Calu3 (cell line): ENCODE measurements around the gene GTPBP4. TPM values are rescaled to one million over a fixed set of nuclear protein-coding genes. Genes with fewer than 3 reads are reported as not detected.

ENCODE experiments used
- BruUV-seq: library from RNA; stranded (reverse); fragments of 400-500 nt; replicated peaks from 2 replicates; lab custom pipeline; 2021; lab: Mats Ljungman, UMichigan
- CTCF ChIA-PET: fragments of 300-600 bp; sonication (Branson Sonifier 250); formaldehyde crosslinking; loops from one replicate; lab custom pipeline; 2022; ENCODE audit warnings: antibody characterized with exemption; lab: Charles Lee
- DNase-seq: peaks from one replicate; pipeline ENCODE4 v3.0.0; 2022
- H3K27ac Mint-ChIP-seq: one replicate; pipeline ENCODE4 v1.8.0; 2022; ENCODE audit warnings: mixed read lengths; ENCODE audit not compliant: unreplicated experiment
- H3K27me3 Mint-ChIP-seq: one replicate; pipeline ENCODE4 v1.8.0; 2022; ENCODE audit warnings: mixed read lengths; ENCODE audit not compliant: unreplicated experiment
- H3K36me3 Mint-ChIP-seq: one replicate; pipeline ENCODE4 v1.8.0; 2022; ENCODE audit warnings: mild to moderate bottlenecking, moderate library complexity, mixed read lengths; ENCODE audit not compliant: insufficient read depth, unreplicated experiment
- H3K4me1 Mint-ChIP-seq: one replicate; pipeline ENCODE4 v1.8.0; 2022; ENCODE audit warnings: mild to moderate bottlenecking, low read depth, mixed read lengths; ENCODE audit not compliant: unreplicated experiment
- H3K4me3 Mint-ChIP-seq: one replicate; pipeline ENCODE4 v1.8.0; 2022; ENCODE audit warnings: mild to moderate bottlenecking, low read depth, moderate library complexity, mixed read lengths; ENCODE audit not compliant: unreplicated experiment
- H3K9me3 Mint-ChIP-seq: one replicate; pipeline ENCODE4 v1.8.0; 2022; ENCODE audit warnings: low read depth, mixed read lengths; ENCODE audit not compliant: unreplicated experiment
- intact Hi-C: fragments of 100-400 bp; cut with micrococcal nuclease; formaldehyde crosslinking; loops from one replicate; pipeline ENCODE4 v1.10.0; 2022; ENCODE audit not compliant: unreplicated experiment
- total RNA-seq: library from RNA; stranded (reverse); gene quantifications from 2 replicates; pipeline ENCODE4 v1.2.3, GENCODE V29; 2022
- TF ChIP-seq, protein P1 (sequence below): fragments of 200-600 bp; IDR thresholded peaks from one replicate; pipeline ENCODE4 v1.8.0; 2022; ENCODE audit warnings: antibody characterized with exemption; ENCODE audit not compliant: unreplicated experiment

GTPBP4 gene
- total RNA-seq, 1 experiment from 2014 or later: 123 TPM

DNA sequence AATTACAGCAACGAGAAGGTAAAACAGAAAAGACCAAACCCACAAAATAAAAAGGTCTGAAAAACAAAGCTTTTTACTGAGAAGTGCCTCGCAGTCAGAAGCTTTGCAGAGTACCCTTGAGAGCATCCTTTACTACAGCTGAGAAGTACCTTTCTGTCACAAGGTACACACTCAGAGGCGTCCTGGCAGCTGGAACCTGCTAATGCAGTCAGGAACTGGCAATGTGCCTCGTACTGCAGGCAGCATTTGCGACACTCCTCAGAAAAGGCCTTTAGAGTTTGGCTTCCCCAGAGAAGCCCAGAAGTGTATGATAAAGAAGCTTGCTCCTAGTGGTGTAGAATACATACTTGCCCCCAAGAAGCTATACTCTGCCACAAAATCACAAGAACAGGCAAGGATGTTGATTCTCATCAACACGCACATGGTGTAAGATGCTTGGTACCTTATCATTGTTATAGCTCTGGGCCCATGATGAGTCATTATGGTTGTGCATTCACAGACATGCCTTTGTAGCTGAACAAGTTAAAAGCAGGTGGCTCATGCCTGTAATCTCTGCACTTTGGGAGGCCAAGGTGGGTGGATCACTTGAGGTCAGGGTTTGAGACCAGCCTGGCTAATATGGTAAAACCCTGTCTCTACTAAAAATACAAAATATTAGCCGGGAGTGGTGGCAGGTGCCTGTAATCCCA lies 2.0 kb upstream of the GTPBP4 start:
- H3K9me3 Mint-ChIP-seq: peaks cover under 1% of the 10 kb centered on the region
- H3K36me3 Mint-ChIP-seq: peaks cover 67% of the 10 kb centered on the region
- no peaks in the 10 kb centered on the region for H3K27me3 Mint-ChIP-seq
- BruUV-seq: no TSS peak
- intact Hi-C loops: loop anchor here (1.0 to 10.0 kb wide), 2 partner anchors 15 to 151 kb away; no protein-coding TSS in a partner anchor
- peaks cover 38% of the 10 kb centered on the region for H3K4me1 Mint-ChIP-seq
- TF ChIP-seq, protein P1, sequence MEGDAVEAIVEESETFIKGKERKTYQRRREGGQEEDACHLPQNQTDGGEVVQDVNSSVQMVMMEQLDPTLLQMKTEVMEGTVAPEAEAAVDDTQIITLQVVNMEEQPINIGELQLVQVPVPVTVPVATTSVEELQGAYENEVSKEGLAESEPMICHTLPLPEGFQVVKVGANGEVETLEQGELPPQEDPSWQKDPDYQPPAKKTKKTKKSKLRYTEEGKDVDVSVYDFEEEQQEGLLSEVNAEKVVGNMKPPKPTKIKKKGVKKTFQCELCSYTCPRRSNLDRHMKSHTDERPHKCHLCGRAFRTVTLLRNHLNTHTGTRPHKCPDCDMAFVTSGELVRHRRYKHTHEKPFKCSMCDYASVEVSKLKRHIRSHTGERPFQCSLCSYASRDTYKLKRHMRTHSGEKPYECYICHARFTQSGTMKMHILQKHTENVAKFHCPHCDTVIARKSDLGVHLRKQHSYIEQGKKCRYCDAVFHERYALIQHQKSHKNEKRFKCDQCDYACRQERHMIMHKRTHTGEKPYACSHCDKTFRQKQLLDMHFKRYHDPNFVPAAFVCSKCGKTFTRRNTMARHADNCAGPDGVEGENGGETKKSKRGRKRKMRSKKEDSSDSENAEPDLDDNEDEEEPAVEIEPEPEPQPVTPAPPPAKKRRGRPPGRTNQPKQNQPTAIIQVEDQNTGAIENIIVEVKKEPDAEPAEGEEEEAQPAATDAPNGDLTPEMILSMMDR: no peak
- peak overlapping the region; percentile 90 for H3K4me3 Mint-ChIP-seq
- peak; percentile 55 for DNase-seq
- H3K27ac Mint-ChIP-seq: peak overlapping the region; percentile 98
- CTCF ChIA-PET: interaction anchor here (0.5 to 2.5 kb wide), 6 partner anchors 12 to 296 kb away, joined by 3 to 12 read pairs (median 6); partner anchors contain the start of gene LARP4B

DNA sequence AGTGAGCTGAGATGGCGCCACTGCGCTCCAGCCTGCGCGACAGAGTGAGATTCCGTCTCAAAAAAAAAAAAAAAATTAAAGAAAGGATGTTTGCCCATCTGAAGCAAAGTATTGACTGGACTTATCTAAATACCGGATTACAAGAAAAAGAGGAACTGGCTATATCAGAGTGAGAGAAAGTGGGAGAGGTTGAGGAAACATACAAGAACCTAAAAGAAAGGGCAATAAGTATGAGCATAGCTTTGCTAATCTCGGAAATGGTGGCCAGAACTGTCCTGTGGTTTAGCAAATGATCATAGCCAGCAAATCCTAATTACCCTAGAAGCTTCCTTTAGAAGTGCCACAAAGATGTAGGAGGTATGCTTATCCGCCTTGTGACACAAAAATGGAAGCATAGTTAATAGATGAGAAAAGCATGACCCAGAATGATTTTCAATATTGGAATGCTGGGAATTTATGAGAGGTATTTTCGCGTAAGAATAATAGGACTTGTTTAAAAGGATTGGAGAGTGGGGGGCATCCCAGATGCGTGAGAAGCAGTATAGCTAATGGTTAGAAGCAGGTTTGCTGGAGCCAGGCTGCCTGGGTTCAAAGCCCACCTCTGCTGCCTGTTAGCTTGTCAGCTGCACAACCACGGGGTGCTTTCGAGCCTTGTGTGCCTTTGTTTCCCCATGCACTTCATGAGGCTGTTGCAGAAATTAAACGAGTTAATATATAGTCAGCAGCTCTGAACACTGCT lies 1.2 kb upstream of the GTPBP4 start:
- intact Hi-C loops: loop anchor here (1.0 to 10.0 kb wide), 2 partner anchors 16 to 152 kb away; no protein-coding TSS in a partner anchor
- peaks cover 68% of the 10 kb centered on the region for H3K36me3 Mint-ChIP-seq
- BruUV-seq: no TSS peak
- TF ChIP-seq, protein P1: no peak
- peaks cover 38% of the 10 kb centered on the region for H3K4me1 Mint-ChIP-seq
- peak overlapping the region; percentile 98 for H3K27ac Mint-ChIP-seq
- no peaks in the 10 kb centered on the region for H3K9me3 Mint-ChIP-seq
- peak overlapping the region; percentile 90 for H3K4me3 Mint-ChIP-seq
- H3K27me3 Mint-ChIP-seq: no peaks in the 10 kb centered on the region
- CTCF ChIA-PET: interaction anchor here (0.5 to 2.5 kb wide), 6 partner anchors 13 to 297 kb away, joined by 3 to 12 read pairs (median 6); partner anchors contain the start of gene LARP4B
- no peak for DNase-seq

DNA sequence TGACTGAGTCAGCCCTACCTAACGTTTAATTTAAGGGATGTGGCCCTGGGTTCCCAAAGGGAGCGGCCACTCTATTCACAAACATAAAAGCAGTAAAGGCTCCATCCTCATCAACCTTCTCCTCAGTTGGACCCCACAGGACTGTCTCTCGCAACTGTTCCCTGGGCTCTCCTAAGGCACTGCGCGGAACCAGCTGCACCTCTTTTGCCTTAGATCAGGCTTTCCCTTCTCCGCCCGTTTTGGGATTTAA lies 689 bp upstream of the GTPBP4 start:
- H3K4me3 Mint-ChIP-seq: peak overlapping the region; percentile 90
- no peak for DNase-seq
- BruUV-seq: TSS peak; percentile 35
- peaks cover 38% of the 10 kb centered on the region for H3K4me1 Mint-ChIP-seq
- peak overlapping the region; percentile 98 for H3K27ac Mint-ChIP-seq
- no peaks in the 10 kb centered on the region for H3K27me3 Mint-ChIP-seq
- TF ChIP-seq, protein P1: no peak
- CTCF ChIA-PET: interaction anchor here (2.5 kb wide), 1 partner anchor 58 kb away, joined by 10 read pairs; no protein-coding TSS in a partner anchor
- H3K9me3 Mint-ChIP-seq: no peaks in the 10 kb centered on the region
- peaks cover 73% of the 10 kb centered on the region for H3K36me3 Mint-ChIP-seq
- intact Hi-C loops: loop anchor here (10.0 kb wide), 1 partner anchor 153 kb away; no protein-coding TSS in a partner anchor

DNA sequence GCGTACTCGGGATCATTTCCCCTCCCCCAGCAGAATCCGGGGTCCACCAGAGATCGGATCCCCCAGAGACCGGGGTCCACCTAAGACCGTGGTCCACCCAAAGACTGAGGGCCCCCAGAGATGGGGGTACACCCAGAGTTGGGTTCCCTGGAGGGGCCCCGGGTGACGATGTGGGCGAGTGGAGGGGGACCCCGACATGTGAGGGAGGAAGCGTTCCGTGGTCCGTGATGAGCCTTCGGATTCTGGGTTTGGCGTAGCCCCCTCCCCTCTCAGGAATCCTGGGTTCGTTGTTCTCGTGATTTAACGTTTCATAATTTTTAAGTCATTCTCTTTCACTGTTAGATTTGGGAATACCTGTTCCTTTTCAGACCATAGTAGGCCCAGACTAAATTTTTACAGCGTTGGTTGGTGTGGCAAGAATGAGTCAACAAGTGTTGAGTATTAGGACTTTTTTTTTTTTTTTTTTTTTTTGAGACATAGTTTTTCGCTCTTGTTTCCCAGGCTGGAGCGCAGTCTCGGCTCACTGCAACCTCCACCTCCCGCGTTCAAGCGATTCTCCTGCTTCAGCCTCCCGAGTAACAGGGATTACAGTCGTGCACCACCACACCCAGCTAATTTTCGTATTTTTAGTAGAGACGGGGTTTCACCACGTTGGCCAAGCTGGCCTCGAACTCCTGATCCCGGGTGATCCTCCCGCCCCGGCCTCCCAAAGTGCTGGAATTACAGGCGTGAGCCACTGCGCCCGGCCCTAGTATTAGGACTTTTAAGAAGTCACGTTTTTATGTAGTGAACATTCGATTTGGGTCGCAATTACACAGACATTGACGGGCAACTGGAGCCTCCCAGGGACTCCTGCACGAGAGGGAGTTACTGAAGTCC lies 672 bp downstream of the GTPBP4 start:
- intact Hi-C loops: loop anchor here (10.0 kb wide), 1 partner anchor 154 kb away; no protein-coding TSS in a partner anchor
- H3K4me3 Mint-ChIP-seq: peak overlapping the region; percentile 90
- DNase-seq: no peak
- no peaks in the 10 kb centered on the region for H3K27me3 Mint-ChIP-seq
- peak overlapping the region; percentile 98 for H3K27ac Mint-ChIP-seq
- H3K4me1 Mint-ChIP-seq: peaks cover 38% of the 10 kb centered on the region
- no peaks in the 10 kb centered on the region for H3K9me3 Mint-ChIP-seq
- H3K36me3 Mint-ChIP-seq: peaks cover 74% of the 10 kb centered on the region
- TF ChIP-seq, protein P1: no peak
- CTCF ChIA-PET: no interaction called here
- TSS peak; percentile 38 for BruUV-seq
